Measurements from ENCODE around the gene ROR2. TPM values are rescaled to one million over a fixed set of nuclear protein-coding genes. Genes with fewer than 3 reads are reported as not detected.

ROR2 gene
- total RNA-seq, 1 donor from 2014 or later: 18.6 TPM

DNA sequence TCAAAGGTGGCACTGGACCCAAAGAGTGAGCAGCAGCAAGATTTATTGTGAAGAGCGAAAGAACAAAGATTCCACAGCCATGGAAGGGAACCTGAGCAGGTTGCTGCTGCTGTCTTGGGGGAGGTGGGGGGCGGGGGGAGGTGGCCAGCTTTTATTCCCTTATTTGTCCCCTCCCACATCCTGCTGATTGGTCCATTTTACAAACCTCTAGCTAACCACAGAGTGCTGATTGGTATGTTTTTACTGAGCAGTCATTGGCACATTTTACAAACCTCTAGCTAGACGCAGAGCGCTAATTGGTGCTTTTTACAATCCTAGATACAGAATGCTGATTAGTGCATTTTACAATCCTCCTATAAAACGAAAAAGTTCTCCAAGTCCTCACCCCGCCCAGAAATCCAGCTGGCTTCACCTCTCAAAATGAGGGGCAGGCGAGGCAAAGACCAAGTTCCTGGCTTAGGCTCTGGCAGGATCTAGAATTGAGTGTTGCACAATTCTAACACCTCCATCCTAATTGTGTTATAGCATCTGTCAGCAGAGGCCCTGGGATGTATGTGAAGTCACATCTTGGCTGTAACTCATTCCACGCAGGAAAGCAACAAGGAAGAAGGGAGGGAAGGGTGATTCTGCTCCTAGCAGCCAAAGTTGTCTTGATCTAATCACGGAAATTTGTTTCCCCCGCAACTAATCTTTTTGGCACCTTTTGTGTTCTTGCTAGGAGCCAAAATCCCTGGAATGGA, 34.3 kb downstream of the ROR2 start:
- Mint-ChIP-seq H3K27me3 (ENCODE audit: low read depth) (no peaks in the 10 kb centered on the region), H3K4me1 (ENCODE audit: low read depth) (peaks cover 11% of the 10 kb centered on the region), H3K9me3 (ENCODE audit: low read depth) (no peaks in the 10 kb centered on the region), H3K4me3 (ENCODE audit: unreplicated experiment) (no peak overlapping the region), H3K27ac (ENCODE audit: unreplicated experiment) (no peak overlapping the region), H3K36me3 (ENCODE audit: low read depth) (no peaks in the 10 kb centered on the region)
- TF ChIP-seq CTCF (IDR thresholded peaks at IDR 0.05): no peak
- DNase-seq (ENCODE audit: low spot score): no peak

GRCh38 chr9:91914937-91915336, 35.1 kb downstream of the ROR2 start:
- Mint-ChIP-seq H3K4me3 (ENCODE audit: unreplicated experiment) (no peak overlapping the region), H3K36me3 (ENCODE audit: low read depth) (no peaks in the 10 kb centered on the region), H3K27me3 (ENCODE audit: low read depth) (no peaks in the 10 kb centered on the region), H3K9me3 (ENCODE audit: low read depth) (no peaks in the 10 kb centered on the region), H3K4me1 (ENCODE audit: low read depth) (peaks cover 11% of the 10 kb centered on the region), H3K27ac (ENCODE audit: unreplicated experiment) (no peak overlapping the region)
- no peak for DNase-seq (ENCODE audit: low spot score)
- TF ChIP-seq CTCF (IDR thresholded peaks at IDR 0.05): no peak

- Mint-ChIP-seq H3K4me1 (ENCODE audit: low read depth) (peaks cover 11% of the 10 kb centered on the region), H3K9me3 (ENCODE audit: low read depth) (no peaks in the 10 kb centered on the region), H3K27me3 (ENCODE audit: low read depth) (no peaks in the 10 kb centered on the region), H3K36me3 (ENCODE audit: low read depth) (no peaks in the 10 kb centered on the region), H3K4me3 (ENCODE audit: unreplicated experiment) (no peak overlapping the region), H3K27ac (ENCODE audit: unreplicated experiment) (no peak overlapping the region)
- no peak for DNase-seq (ENCODE audit: low spot score)
- TF ChIP-seq CTCF (IDR thresholded peaks at IDR 0.05): no peak
Observed at GRCh38 chr9:91914404-91914803, 35.6 kb downstream of the ROR2 start.

GRCh38 chr9:91913986-91914385, 36.0 kb downstream of the ROR2 start:
- DNase-seq (ENCODE audit: low spot score): no peak
- TF ChIP-seq CTCF (IDR thresholded peaks at IDR 0.05): no peak
- peaks cover 13% of the 10 kb centered on the region for H3K4me1 Mint-ChIP-seq (ENCODE audit: low read depth)
- H3K27me3 Mint-ChIP-seq (ENCODE audit: low read depth): no peaks in the 10 kb centered on the region
- no peaks in the 10 kb centered on the region for H3K36me3 Mint-ChIP-seq (ENCODE audit: low read depth)
- peak overlapping the region; percentile 12 for H3K27ac Mint-ChIP-seq (ENCODE audit: unreplicated experiment)
- no peak overlapping the region for H3K4me3 Mint-ChIP-seq (ENCODE audit: unreplicated experiment)
- H3K9me3 Mint-ChIP-seq (ENCODE audit: low read depth): no peaks in the 10 kb centered on the region

DNA sequence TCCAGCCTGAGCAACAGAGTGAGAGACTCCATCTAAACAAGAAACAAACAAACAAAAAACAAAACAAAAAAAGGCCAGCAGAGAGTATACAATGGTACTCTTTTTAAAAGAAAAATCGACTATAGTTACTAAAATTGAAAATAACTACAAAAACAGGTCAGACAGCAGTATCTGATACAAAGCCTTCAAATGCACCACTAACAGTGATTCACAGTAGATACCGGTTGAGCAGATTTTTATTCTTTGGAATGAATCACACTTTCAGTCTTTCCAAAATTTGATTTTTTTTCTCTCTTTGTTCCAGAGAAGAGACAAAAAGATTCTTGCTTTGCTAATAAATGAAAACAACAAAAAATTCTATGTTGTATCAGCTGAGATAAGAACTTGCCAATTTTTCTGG, 36.9 kb downstream of the ROR2 start:
- Mint-ChIP-seq H3K36me3 (ENCODE audit: low read depth) (no peaks in the 10 kb centered on the region), H3K27ac (ENCODE audit: unreplicated experiment) (no peak overlapping the region), H3K27me3 (ENCODE audit: low read depth) (no peaks in the 10 kb centered on the region)

More for the DNA sequence above, 36.9 kb downstream of the ROR2 start:
- no peak for DNase-seq (ENCODE audit: low spot score)
- no peaks in the 10 kb centered on the region for H3K9me3 Mint-ChIP-seq (ENCODE audit: low read depth)
- no peak for TF ChIP-seq CTCF (IDR thresholded peaks at IDR 0.05)
- no peak overlapping the region for H3K4me3 Mint-ChIP-seq (ENCODE audit: unreplicated experiment)
- peaks cover 20% of the 10 kb centered on the region for H3K4me1 Mint-ChIP-seq (ENCODE audit: low read depth)

Data from chondrocyte (in vitro differentiated cells).